ENCODE results near the gene ZCCHC3. TPM values are rescaled to one million over a fixed set of nuclear protein-coding genes. Genes with fewer than 3 reads are reported as not detected.

The ZCCHC3 gene
- total and polyA plus RNA-seq, 2 donors (not counting 3 experiments of a cell fraction or from before 2014, with no cell fraction given) = 14.8 to 22.0 TPM

DNA sequence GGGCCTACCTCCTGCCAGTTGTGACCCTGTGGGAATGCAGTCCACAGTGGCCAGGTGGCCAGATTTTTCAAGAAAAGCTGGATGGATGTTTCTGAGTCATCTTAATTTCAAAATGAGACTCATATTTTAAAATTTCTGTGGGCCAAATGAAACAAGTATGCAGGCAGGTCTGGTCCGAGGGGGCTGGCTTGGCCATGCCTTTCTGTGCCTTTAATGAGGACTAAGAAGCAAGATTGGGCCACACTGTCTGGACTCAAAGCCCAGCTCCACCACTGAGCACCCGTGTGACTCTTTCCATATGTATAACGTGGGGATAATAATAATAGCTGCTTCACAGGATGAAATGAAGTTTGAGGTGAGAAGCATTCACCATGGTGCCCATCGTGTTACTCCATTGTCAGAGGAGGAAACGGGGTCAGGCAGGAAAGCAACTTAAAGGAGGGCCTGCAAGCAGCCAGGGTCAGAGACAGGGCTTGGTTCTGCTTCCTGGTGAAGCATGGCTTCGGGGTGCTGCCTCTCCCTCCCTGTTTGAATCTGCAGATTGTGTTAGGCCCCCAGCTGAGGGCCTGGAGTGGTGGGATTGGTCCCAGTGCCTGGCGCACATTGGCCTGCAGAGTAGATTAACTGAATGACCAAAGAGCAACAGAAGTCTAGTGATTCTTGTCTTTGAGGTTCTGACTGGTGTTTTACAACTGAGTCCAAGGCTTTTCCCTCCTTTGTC is 31.8 kb downstream of the ZCCHC3 start:
- no peak overlapping the region for H3K9ac ChIP-seq (replicated peaks; ENCODE audit: extremely low read depth, insufficient read depth, low read length)
- H3K4me1 ChIP-seq (ENCODE audit: control insufficient read depth, extremely low read depth, insufficient read depth, low read length) = peaks cover 20% of the 10 kb centered on the region
- no peak overlapping the region for H2AFZ ChIP-seq (ENCODE audit: low read depth, low read length)
- no peaks in the 10 kb centered on the region for H3K9me1 ChIP-seq (replicated peaks; ENCODE audit: control insufficient read depth, extremely low read depth, insufficient read depth, low read length)
- dilution Hi-C loops (cut with MboI; ENCODE audit: extremely low pct_ligation_motif_present, low sequenced_read_pairs) (no loop called here), intact Hi-C loops (cut with micrococcal nuclease) (no loop called here)
- TF ChIP-seq FOS (IDR thresholded peaks at IDR 0.05; ENCODE audit: borderline replicate concordance, insufficient read depth, low read length) (no peak), GATA2 (IDR thresholded peaks at IDR 0.05; ENCODE audit: insufficient read depth, insufficient read length, low read depth, low read length) (no peak), EZH2 (IDR thresholded peaks at IDR 0.05; ENCODE audit: borderline replicate concordance, low read depth, low read length, severe bottlenecking) (no peak), JUN (IDR thresholded peaks at IDR 0.05; ENCODE audit: borderline replicate concordance, insufficient read depth, insufficient read length, low read depth) (no peak), MYC (IDR thresholded peaks at IDR 0.05; ENCODE audit: low read depth, low read length) (no peak)
- H3K4me2 ChIP-seq (ENCODE audit: insufficient read depth, low read length) = no peak overlapping the region
- no peaks in the 10 kb centered on the region for H3K36me3 ChIP-seq (ENCODE audit: control insufficient read depth in 2 of 2, extremely low read depth in 1 of 2, insufficient read depth in 2 of 2, low read length in 2 of 2)
- CTCF ChIA-PET = interaction anchor here (0.8 to 4.6 kb wide), 13 partner anchors 11 to 121 kb away, joined by 3 to 66 read pairs (median 19); partner anchors contain the start of genes DEFB132, NRSN2 and ZCCHC3
- H3K79me2 ChIP-seq (ENCODE audit: control insufficient read depth, insufficient read depth, low read length) = peaks cover 15% of the 10 kb centered on the region
- no peak overlapping the region for H3K4me3 ChIP-seq (replicated peaks in 1 of 3; ENCODE audit: insufficient read depth in 1 of 3, low read depth in 1 of 3, low read length in 3 of 3)
- FAIRE-seq = peak; percentile 31
- no TSS peak for BruUV-seq (replicated peaks)
- no peak overlapping the region for H3K27ac ChIP-seq (ENCODE audit: insufficient read depth, low read depth, low read length)
- no peaks in the 10 kb centered on the region for H3K9me3 ChIP-seq (replicated peaks; ENCODE audit: control insufficient read depth, insufficient read depth, low read length)
- peak; percentile 18 for DNase-seq (ENCODE audit: low read depth, low spot score)
- no peaks in the 10 kb centered on the region for H4K20me1 ChIP-seq (replicated peaks; ENCODE audit: control insufficient read depth, extremely low read depth, insufficient read depth, low read length)
- POLR2A ChIA-PET = interaction anchor here (2.0 kb wide), 1 partner anchor 17 kb away, joined by 4 read pairs; no protein-coding TSS in a partner anchor
- no peaks in the 10 kb centered on the region for H3K27me3 ChIP-seq (ENCODE audit: control insufficient read depth in 2 of 2, insufficient read depth in 2 of 2, low read length in 2 of 2)

DNA sequence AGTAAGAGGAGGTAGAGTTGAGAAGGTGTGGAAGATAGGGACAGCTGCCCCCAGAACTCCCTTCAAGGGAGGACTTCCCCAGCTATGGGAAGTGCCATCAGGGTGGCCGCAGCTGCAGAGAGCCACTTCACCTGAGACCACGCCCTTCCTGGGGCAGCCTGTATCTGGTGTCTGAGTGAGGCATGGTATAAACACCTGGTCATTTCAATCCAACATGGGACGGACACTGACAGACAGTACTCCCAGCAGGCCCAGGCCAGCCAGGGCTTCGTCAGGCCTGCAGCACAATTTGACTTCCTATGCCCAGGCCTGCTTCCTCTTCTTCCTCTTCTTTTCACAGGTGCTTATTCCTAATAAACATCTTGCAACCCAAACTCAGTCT is 32.5 kb downstream of the ZCCHC3 start:
- no peak for TF ChIP-seq POLR2AphosphoS5 (IDR thresholded peaks at IDR 0.05; ENCODE audit: insufficient read depth, low read depth, low read length)
- TF ChIP-seq, protein P1, sequence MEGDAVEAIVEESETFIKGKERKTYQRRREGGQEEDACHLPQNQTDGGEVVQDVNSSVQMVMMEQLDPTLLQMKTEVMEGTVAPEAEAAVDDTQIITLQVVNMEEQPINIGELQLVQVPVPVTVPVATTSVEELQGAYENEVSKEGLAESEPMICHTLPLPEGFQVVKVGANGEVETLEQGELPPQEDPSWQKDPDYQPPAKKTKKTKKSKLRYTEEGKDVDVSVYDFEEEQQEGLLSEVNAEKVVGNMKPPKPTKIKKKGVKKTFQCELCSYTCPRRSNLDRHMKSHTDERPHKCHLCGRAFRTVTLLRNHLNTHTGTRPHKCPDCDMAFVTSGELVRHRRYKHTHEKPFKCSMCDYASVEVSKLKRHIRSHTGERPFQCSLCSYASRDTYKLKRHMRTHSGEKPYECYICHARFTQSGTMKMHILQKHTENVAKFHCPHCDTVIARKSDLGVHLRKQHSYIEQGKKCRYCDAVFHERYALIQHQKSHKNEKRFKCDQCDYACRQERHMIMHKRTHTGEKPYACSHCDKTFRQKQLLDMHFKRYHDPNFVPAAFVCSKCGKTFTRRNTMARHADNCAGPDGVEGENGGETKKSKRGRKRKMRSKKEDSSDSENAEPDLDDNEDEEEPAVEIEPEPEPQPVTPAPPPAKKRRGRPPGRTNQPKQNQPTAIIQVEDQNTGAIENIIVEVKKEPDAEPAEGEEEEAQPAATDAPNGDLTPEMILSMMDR (IDR thresholded peaks at IDR 0.05; ENCODE audit: extremely low read depth in 1 of 2, insufficient read depth in 1 of 2, low read depth in 1 of 2, low read length in 2 of 2) = no peak
- TF ChIP-seq, protein P2, sequence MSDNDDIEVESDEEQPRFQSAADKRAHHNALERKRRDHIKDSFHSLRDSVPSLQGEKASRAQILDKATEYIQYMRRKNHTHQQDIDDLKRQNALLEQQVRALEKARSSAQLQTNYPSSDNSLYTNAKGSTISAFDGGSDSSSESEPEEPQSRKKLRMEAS (IDR thresholded peaks at IDR 0.05; ENCODE audit: insufficient read depth, insufficient read length) = no peak
- no peak for TF ChIP-seq GATA2 (IDR thresholded peaks at IDR 0.05; ENCODE audit: insufficient read depth, insufficient read length, low read depth, low read length)
- no peak for TF ChIP-seq JUN (IDR thresholded peaks at IDR 0.05; ENCODE audit: borderline replicate concordance, insufficient read depth, insufficient read length, low read depth)
- TF ChIP-seq MYC (IDR thresholded peaks at IDR 0.05; ENCODE audit: low read depth, low read length) = no peak
- no peak for TF ChIP-seq FOS (IDR thresholded peaks at IDR 0.05; ENCODE audit: borderline replicate concordance, insufficient read depth, low read length)
- no peak for TF ChIP-seq EZH2 (IDR thresholded peaks at IDR 0.05; ENCODE audit: borderline replicate concordance, low read depth, low read length, severe bottlenecking)
- TF ChIP-seq POLR2A (IDR thresholded peaks at IDR 0.05; ENCODE audit: low read depth, low read length) = no peak
- no peaks in the 10 kb centered on the region for H3K9me3 ChIP-seq (replicated peaks; ENCODE audit: control insufficient read depth, insufficient read depth, low read length)
- BruUV-seq (replicated peaks) = no TSS peak
- no peaks in the 10 kb centered on the region for H3K27me3 ChIP-seq (ENCODE audit: control insufficient read depth in 2 of 2, insufficient read depth in 2 of 2, low read length in 2 of 2)
- CTCF ChIA-PET = interaction anchor here (1.0 to 4.6 kb wide), 14 partner anchors 10 to 316 kb away, joined by 3 to 66 read pairs (median 16); partner anchors contain the start of genes DEFB132, NRSN2 and ZCCHC3
- H2AFZ ChIP-seq (ENCODE audit: low read depth, low read length) = no peak overlapping the region
- peaks cover 15% of the 10 kb centered on the region for H3K79me2 ChIP-seq (ENCODE audit: control insufficient read depth, insufficient read depth, low read length)
- H4K20me1 ChIP-seq (replicated peaks; ENCODE audit: control insufficient read depth, extremely low read depth, insufficient read depth, low read length) = no peaks in the 10 kb centered on the region
- H3K4me1 ChIP-seq (ENCODE audit: control insufficient read depth, extremely low read depth, insufficient read depth, low read length) = peaks cover 19% of the 10 kb centered on the region
- dilution Hi-C loops (cut with MboI; ENCODE audit: extremely low pct_ligation_motif_present, low sequenced_read_pairs) = no loop called here
- H3K4me2 ChIP-seq (ENCODE audit: insufficient read depth, low read length) = no peak overlapping the region
- FAIRE-seq (no peak), DNase-seq (ENCODE audit: low read depth, low spot score) (no peak)
- H3K36me3 ChIP-seq (ENCODE audit: control insufficient read depth in 2 of 2, extremely low read depth in 1 of 2, insufficient read depth in 2 of 2, low read length in 2 of 2) = no peaks in the 10 kb centered on the region
- H3K9me1 ChIP-seq (replicated peaks; ENCODE audit: control insufficient read depth, extremely low read depth, insufficient read depth, low read length) = no peaks in the 10 kb centered on the region
- H3K4me3 ChIP-seq (replicated peaks in 1 of 3; ENCODE audit: insufficient read depth in 1 of 3, low read depth in 1 of 3, low read length in 3 of 3) = no peak overlapping the region
- intact Hi-C loops (cut with micrococcal nuclease) = loop anchor here (1.0 kb wide), 4 partner anchors 33 to 121 kb away; partner anchors contain the start of gene ZCCHC3
- POLR2A ChIA-PET = interaction anchor here (2.0 kb wide), 1 partner anchor 16 kb away, joined by 4 read pairs; no protein-coding TSS in a partner anchor
- no peak overlapping the region for H3K9ac ChIP-seq (replicated peaks; ENCODE audit: extremely low read depth, insufficient read depth, low read length)
- H3K27ac ChIP-seq (ENCODE audit: insufficient read depth, low read depth, low read length) = no peak overlapping the region

Data from endothelial cell of umbilical vein (primary cell).